GM12864 (cell line): ENCODE results near the gene POR.

Source experiments
- DNase-seq: peaks from one replicate; pipeline ENCODE4 v3.0.0-alpha.2; 2011; ENCODE audit warnings: low read depth
- H3K4me3 ChIP-seq: 2 replicates; pipeline ENCODE4 v1.5.1; 2011; ENCODE audit warnings: mild to moderate bottlenecking, low read depth, low read length, control low read depth
- CTCF ChIP-seq: IDR thresholded peaks from 2 replicates; pipeline ENCODE4 v1.5.1; 2011; ENCODE audit warnings: low read depth, mild to moderate bottlenecking, moderate library complexity, low read length, control low read depth, inconsistent platforms; ENCODE audit errors: missing control alignments

Gene POR

GRCh38 chr7:75921479-75921878, 6.5 kb downstream of the POR start:
- H3K4me3 ChIP-seq, result no peak overlapping the region
- no peak for DNase-seq
- TF ChIP-seq CTCF, result no peak

- TF ChIP-seq CTCF, result no peak
- H3K4me3 ChIP-seq, result no peak overlapping the region
- DNase-seq, result no peak
Observed at GRCh38 chr7:75922966-75923603, 8.1 kb downstream of the POR start.

- DNase-seq, result no peak
- TF ChIP-seq CTCF, result no peak
- no peak overlapping the region for H3K4me3 ChIP-seq
Observed at GRCh38 chr7:75924256-75924655, 9.3 kb downstream of the POR start.

- no peak for TF ChIP-seq CTCF
- H3K4me3 ChIP-seq, result no peak overlapping the region
- no peak for DNase-seq
Observed at GRCh38 chr7:75924889-75925288, 9.9 kb downstream of the POR start.

- H3K4me3 ChIP-seq, result no peak overlapping the region
- no peak for TF ChIP-seq CTCF
- no peak for DNase-seq
Observed at GRCh38 chr7:75925717-75926435, 10.9 kb downstream of the POR start.

- H3K4me3 ChIP-seq, result no peak overlapping the region
- TF ChIP-seq CTCF, result no peak
- DNase-seq, result no peak
Observed at GRCh38 chr7:75928568-75928914, 13.6 kb downstream of the POR start.

GRCh38 chr7:75931680-75932079, 16.7 kb downstream of the POR start:
- no peak overlapping the region for H3K4me3 ChIP-seq
- TF ChIP-seq CTCF, result no peak
- DNase-seq, result no peak
